Thyroid gland (tissue), 4 donors: ENCODE results near the gene ZNF407.

ENCODE experiments used
- POLR2A ChIP-seq, 2 donors: fragments of 450-650 bp; IDR thresholded peaks; one replicate each; pipeline ENCODE4 v1.6.1; 2017; ENCODE audit warnings: antibody characterized with exemption in 2 of 2, mild to moderate bottlenecking in 2 of 2, moderate library complexity in 1 of 2
- TF ChIP-seq, protein P1 (sequence below), 6 experiments: fragments of 200-600 bp in 3 of 6; fragments of 450-650 bp in 3 of 6; sonication (generic) in 3 of 6; IDR thresholded peaks; one replicate each; pipeline ENCODE4 v1.5.1; 2016 to 2019; ENCODE audit warnings: antibody characterized with exemption in 6 of 6, mild to moderate bottlenecking in 2 of 6, inconsistent platforms in 1 of 6, moderate library complexity in 1 of 6

DNA sequence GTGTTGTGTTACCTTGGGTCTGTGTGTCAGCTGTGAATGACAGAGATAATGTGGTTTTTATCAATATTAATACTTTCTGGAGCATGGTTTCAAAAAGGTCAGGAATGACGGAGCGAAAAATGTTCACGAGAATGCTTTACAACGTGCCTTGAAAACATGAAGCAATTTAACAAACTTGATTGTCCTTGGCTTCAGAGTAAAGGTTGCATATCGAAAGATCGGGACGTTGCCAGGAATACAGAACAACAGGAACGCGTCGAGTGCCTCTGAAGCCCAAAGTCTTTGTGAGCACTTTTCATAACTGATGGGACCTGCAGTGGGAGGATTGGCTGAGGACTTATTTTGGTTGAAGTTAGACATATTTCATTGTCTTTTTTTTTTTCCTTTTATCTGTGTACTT lies 206.1 kb downstream of the ZNF407 start:
- TF ChIP-seq POLR2A (IDR thresholded peaks at IDR 0.05), result no peak
- TF ChIP-seq, protein P1, sequence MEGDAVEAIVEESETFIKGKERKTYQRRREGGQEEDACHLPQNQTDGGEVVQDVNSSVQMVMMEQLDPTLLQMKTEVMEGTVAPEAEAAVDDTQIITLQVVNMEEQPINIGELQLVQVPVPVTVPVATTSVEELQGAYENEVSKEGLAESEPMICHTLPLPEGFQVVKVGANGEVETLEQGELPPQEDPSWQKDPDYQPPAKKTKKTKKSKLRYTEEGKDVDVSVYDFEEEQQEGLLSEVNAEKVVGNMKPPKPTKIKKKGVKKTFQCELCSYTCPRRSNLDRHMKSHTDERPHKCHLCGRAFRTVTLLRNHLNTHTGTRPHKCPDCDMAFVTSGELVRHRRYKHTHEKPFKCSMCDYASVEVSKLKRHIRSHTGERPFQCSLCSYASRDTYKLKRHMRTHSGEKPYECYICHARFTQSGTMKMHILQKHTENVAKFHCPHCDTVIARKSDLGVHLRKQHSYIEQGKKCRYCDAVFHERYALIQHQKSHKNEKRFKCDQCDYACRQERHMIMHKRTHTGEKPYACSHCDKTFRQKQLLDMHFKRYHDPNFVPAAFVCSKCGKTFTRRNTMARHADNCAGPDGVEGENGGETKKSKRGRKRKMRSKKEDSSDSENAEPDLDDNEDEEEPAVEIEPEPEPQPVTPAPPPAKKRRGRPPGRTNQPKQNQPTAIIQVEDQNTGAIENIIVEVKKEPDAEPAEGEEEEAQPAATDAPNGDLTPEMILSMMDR (IDR thresholded peaks at IDR 0.05), result no peak
